ENCODE data around the gene RERE.

The RERE gene

GRCh38 chr1:8663090-8663802 is 154.2 kb downstream of the RERE start:
- DNase-seq = no peak

- no peak for DNase-seq
Measured at GRCh38 chr1:8662380-8663072, 154.9 kb downstream of the RERE start.

- DNase-seq = no peak
Measured at GRCh38 chr1:8661185-8662110, 156.0 kb downstream of the RERE start.

GRCh38 chr1:8660411-8660828 is 157.0 kb downstream of the RERE start:
- no peak for DNase-seq

GRCh38 chr1:8659593-8659992 is 157.8 kb downstream of the RERE start:
- DNase-seq = no peak

- no peak for DNase-seq
Measured at GRCh38 chr1:8653878-8654277, 163.6 kb downstream of the RERE start.

- no peak for DNase-seq
Measured at GRCh38 chr1:8652467-8653046, 164.9 kb downstream of the RERE start.

- DNase-seq = no peak
Measured at GRCh38 chr1:8651962-8652361, 165.5 kb downstream of the RERE start.

GRCh38 chr1:8651236-8651890 is 166.1 kb downstream of the RERE start:
- no peak for DNase-seq

- DNase-seq = no peak
Measured at GRCh38 chr1:8649875-8650274, 167.6 kb downstream of the RERE start.

- no peak for DNase-seq
Measured at GRCh38 chr1:8649027-8649426, 168.4 kb downstream of the RERE start.

- no peak for DNase-seq
Measured at GRCh38 chr1:8646996-8647395, 170.4 kb downstream of the RERE start.

GRCh38 chr1:8646189-8646588 is 171.3 kb downstream of the RERE start:
- DNase-seq = no peak

- DNase-seq = no peak
Measured at GRCh38 chr1:8643542-8644536, 173.6 kb downstream of the RERE start.

- DNase-seq = no peak
Measured at GRCh38 chr1:8642114-8642513, 175.3 kb downstream of the RERE start.

- no peak for DNase-seq
Measured at GRCh38 chr1:8641377-8641997, 176.0 kb downstream of the RERE start.

- no peak for DNase-seq
Measured at GRCh38 chr1:8640950-8641349, 176.5 kb downstream of the RERE start.

GRCh38 chr1:8639148-8639547 is 178.3 kb downstream of the RERE start:
- no peak for DNase-seq

- no peak for DNase-seq
Measured at GRCh38 chr1:8633741-8634501, 183.5 kb downstream of the RERE start.

- no peak for DNase-seq
Measured at GRCh38 chr1:8632102-8632501, 185.3 kb downstream of the RERE start.
